HG02943 (cell line): ENCODE data around the gene ARID1B.
"Not testable (repeated sequence)": the region's sequence is repeated elsewhere in the genome, so short reads cannot be mapped to it uniquely, and the experiment has no call there.

ENCODE experiments used
- ATAC-seq: cut with Tn5 transposase; IDR thresholded peaks from one replicate; pipeline ENCODE4 v1.9.1; 2021; ENCODE audit warnings: mild to moderate bottlenecking, low read depth, moderate library complexity; ENCODE audit not compliant: unreplicated experiment

Gene ARID1B

GRCh38 chr6:156977527-156978291 is 200.5 kb downstream of the ARID1B start:
- no peak for ATAC-seq

- ATAC-seq: no peak
Measured at GRCh38 chr6:156978948-156979347, 201.8 kb downstream of the ARID1B start.

- ATAC-seq: no peak
Measured at GRCh38 chr6:156980515-156980914, 203.3 kb downstream of the ARID1B start.

- ATAC-seq: no peak
Measured at GRCh38 chr6:156980948-156981347, 203.8 kb downstream of the ARID1B start.

DNA sequence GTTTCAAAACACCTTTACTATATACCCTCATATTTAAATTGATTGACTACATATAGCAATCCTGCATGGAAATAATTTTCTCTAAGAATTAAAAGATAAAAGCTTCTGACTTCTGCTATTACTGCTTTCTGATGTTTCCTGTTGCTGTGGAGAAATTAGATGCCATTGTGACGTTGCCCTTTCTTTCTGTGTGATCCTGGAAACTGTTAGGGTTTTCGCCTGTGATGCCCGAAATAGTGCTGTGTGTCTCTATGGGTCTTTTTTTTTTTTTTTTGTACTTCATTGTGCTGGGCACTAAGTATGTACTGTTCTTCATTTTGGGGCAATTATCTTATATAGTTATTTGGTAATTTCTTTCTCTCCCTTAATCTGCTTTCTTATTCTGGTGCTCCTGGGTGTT is 205.0 kb downstream of the ARID1B start:
- no peak for ATAC-seq

DNA sequence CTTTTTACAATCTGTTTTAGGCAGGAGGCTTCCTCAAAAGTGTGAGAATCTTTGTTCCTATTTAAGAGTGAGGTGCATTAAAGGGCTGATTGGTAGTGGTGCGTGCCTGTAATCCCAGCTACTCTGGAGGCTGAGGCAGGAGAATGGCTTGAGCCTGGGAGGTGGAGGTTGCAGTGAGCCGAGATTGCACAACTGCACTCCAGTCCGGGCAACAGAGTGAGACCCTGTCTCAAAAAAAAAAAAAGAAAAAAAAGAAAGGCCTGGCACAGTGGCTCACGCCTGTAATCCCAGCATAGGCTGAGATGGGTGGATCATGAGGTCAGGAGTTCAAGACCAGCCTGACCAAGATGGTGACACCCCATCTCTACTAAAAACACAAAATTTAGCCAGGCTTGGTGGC is 205.7 kb downstream of the ARID1B start:
- ATAC-seq: not testable (repeated sequence)

DNA sequence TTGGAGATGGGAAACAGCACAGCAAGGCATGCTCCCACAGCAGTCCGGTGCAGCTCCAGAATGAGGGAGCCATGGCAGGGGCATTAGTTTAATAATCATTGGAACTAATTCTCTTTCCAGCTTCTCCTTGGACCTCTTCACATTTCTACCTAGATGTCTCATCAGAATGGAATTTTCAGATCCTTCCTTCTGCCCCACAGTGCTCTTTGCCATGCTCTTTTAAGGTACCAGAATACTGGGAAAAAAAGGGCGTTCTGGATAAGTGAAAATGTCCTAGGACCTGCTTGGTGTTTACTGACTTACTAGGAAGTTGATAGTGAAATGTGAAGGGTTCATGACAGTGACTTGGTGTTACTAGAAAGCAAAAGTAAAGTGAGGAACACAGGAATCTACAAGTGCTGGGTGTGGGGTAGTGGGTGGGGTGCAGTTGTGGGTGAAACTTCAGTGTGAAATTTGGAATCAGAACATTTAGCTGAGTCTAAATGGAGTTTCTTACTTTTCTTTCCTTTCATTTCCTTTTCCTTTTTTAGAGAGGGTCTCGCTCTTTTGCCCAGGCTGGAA is 207.1 kb downstream of the ARID1B start:
- ATAC-seq: no peak

GRCh38 chr6:156985309-156985708 is 208.1 kb downstream of the ARID1B start:
- no peak for ATAC-seq

DNA sequence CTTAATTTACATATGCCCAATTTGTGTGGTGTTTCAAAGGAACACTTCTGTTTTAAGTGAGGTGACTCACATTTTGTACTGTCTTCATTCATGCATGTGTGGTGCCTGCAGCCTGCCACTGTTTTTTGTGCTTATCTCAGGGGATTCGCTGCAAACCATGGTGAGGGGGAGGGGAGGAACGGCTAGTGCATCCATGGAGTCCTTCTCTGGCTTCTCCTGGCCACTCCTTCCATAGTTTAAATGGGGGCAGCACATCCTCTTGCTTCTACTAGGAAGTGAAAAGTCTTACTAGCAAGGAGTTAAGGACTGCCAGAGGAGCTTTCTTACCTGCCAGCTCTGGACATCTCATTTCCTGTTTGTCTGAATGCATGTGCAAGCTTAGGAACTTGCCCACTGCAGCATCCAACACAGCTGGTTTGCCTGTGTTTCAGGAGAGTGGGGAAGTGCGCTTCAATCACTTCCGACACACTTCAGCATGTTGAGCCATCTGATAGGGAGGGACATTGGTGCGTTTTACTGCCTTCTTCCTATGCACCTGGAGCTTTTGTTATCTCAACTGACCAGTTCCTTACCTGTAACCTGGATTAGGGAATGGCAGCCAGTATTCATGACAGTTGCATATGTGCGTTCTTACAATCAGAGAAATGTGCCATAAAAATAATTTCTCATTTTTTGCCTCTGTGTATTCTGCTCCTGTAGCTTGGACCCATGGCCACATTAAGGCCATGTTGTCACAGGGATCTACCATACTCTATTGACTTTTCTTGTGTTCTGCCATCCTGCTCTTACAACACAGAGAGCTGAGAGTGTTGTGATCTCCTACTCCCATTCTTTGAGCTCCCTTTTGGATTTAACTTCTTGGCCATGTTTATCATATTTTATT is 211.3 kb downstream of the ARID1B start:
- ATAC-seq: no peak

GRCh38 chr6:156989159-156989806 is 212.1 kb downstream of the ARID1B start:
- ATAC-seq: no peak

DNA sequence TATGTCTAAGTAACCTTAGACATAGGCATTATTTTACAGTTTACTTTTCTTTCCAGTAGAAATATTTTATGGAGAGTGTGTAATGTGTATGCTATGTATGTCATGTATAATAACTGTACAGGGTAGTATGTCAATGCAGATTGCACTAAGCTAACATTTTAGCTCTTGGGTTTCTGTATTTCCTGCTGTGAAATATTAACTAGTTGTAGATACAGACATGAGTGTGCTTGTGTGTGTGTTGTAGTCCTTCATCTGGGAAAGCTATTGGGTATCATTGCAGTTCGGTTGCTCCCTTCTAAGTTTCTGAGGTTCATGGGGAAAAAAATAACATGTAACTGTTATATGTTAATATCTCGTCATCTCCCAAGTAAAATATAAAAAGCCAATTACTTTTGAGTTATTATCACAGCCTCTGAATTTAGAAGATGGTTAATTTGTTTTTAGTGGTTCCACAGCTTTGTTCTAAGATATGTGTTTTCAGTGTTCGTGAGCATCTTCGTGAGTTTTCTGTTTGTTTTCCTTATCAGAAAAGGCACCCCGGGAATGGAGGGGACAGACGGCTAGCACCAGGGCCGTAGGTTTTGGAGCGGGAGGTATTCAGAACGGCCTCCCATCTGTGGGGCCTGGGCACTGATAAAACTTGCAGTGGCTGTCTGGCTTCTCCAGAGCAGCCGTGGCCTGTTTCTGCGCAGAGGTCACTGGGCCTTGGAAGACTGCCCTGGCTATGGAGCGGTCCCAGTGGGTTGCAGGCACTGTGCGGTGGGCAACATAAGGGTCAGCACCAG is 215.0 kb downstream of the ARID1B start:
- no peak for ATAC-seq

- no peak for ATAC-seq
Measured at GRCh38 chr6:156993713-156994112, 216.5 kb downstream of the ARID1B start.

- no peak for ATAC-seq
Measured at GRCh38 chr6:156994215-156995076, 217.3 kb downstream of the ARID1B start.

- ATAC-seq: no peak
Measured at GRCh38 chr6:156995502-156995901, 218.3 kb downstream of the ARID1B start.

GRCh38 chr6:156996265-156996664 is 219.1 kb downstream of the ARID1B start:
- ATAC-seq: no peak

GRCh38 chr6:156998794-156999330 is 221.7 kb downstream of the ARID1B start:
- no peak for ATAC-seq

DNA sequence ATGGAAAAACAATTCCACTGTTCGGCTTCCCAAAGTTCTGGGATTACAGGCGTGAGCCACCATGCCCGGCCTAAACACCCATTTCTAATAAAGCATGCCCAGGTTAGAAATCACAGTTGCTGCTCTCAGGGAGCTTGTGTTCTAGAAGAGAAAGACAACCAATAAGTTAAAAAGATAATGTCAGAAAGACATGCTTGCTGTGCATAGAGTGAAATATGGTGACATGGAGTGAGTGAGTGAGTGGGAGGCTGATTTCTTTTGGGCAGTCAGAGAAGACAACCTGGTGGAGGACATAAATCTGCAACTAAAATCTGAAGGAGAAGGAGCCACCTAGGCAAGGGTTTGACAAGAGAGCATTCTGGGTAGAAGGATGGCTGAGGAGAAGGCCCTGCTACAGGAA is 222.6 kb downstream of the ARID1B start:
- ATAC-seq: no peak

DNA sequence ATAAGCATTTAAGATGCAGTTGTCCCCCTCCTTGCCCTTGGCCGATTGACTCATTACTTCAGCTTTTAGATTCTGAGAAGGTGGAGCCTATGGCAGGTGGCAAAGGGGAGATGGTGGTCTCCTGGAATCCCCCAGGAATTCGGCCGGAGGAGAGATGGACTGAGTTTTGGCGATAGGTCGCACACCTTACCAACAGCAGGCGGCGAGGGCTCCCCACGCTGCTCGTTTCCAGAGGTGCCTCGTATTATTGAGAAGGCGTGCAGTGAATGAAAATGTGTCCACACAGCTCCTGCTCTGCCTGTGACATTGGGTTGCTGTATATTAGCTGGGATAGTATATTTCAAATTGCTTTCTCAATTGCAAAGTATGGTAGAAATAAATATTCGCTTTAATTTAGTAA is 224.5 kb downstream of the ARID1B start:
- ATAC-seq: no peak

GRCh38 chr6:157002774-157003173 is 225.6 kb downstream of the ARID1B start:
- ATAC-seq: no peak
